Prostate gland (tissue), 2 donors: Measurements from ENCODE around the gene JAM2. TPM values are rescaled to one million over a fixed set of nuclear protein-coding genes. Genes with fewer than 3 reads are reported as not detected.

Source experiments
- DNase-seq: peaks from one replicate; pipeline ENCODE4 v3.0.0-alpha.2; 2019; ENCODE audit warnings: low spot score
- H3K27ac ChIP-seq, 2 donors: fragments of 200-600 bp; sonication (generic); 2 replicates each; pipeline ENCODE4 v1.5.1; 2017 to 2019
- H3K27me3 ChIP-seq: fragments of 200-600 bp; sonication (generic); replicated peaks from 2 replicates; pipeline ENCODE4 v1.5.1; 2019; ENCODE audit not compliant: insufficient read depth
- H3K36me3 ChIP-seq, 2 donors: fragments of 200-600 bp; sonication (generic); 1 replicate in 1 of 2; 2 replicates in 1 of 2; pipeline versions ENCODE4 v1.5.1 to v1.8.1; 2017 to 2019
- H3K4me1 ChIP-seq: fragments of 200-600 bp; sonication (generic); replicated peaks from 2 replicates; pipeline ENCODE4 v1.5.1; 2019
- H3K4me3 ChIP-seq, 2 donors: fragments of 200-600 bp; sonication (generic); 2 replicates each; pipeline ENCODE4 v1.5.1; 2017 to 2019
- H3K9me3 ChIP-seq: fragments of 200-600 bp; sonication (generic); 2 replicates; pipeline ENCODE4 v1.5.1; 2017
- CTCF ChIP-seq, 4 experiments: fragments of 200-600 bp in 2 of 4; fragments of 450-650 bp in 2 of 4; sonication (generic) in 2 of 4; IDR thresholded peaks; 1 replicate in 3 of 4; 2 replicates in 1 of 4; pipeline ENCODE4 v1.5.1; 2016 to 2019; ENCODE audit warnings: antibody characterized with exemption in 4 of 4, mild to moderate bottlenecking in 2 of 4, moderate library complexity in 2 of 4
- POLR2A ChIP-seq: fragments of 450-650 bp; IDR thresholded peaks from one replicate; pipeline ENCODE4 v1.6.1; 2016; ENCODE audit warnings: antibody characterized with exemption, mild to moderate bottlenecking
- POLR2AphosphoS5 ChIP-seq: sonication (generic); formaldehyde crosslinking; IDR thresholded peaks from one replicate; pipeline ENCODE4 v1.6.1; 2017; ENCODE audit warnings: antibody characterized with exemption
- WGBS: methylation state at CpG from one replicate; pipeline ENCODE4 v1.1.5; 2018; 5-methylcytosine and 5-hydroxymethylcytosine counted together
- intact Hi-C: fragments of 100-400 bp; cut with DNase I; formaldehyde crosslinking; loops from one replicate; pipeline ENCODE4 v1.14.2; 2022
- total RNA-seq, 2 donors: library from RNA; depleted of rRNA; stranded (reverse); fragments of >200 nt; gene quantifications; one replicate each; pipeline ENCODE4 v1.1.0, GENCODE V29; 2016

JAM2 gene
- total RNA-seq, 2 donors from 2014 or later = 8.2 to 66.6 TPM

DNA sequence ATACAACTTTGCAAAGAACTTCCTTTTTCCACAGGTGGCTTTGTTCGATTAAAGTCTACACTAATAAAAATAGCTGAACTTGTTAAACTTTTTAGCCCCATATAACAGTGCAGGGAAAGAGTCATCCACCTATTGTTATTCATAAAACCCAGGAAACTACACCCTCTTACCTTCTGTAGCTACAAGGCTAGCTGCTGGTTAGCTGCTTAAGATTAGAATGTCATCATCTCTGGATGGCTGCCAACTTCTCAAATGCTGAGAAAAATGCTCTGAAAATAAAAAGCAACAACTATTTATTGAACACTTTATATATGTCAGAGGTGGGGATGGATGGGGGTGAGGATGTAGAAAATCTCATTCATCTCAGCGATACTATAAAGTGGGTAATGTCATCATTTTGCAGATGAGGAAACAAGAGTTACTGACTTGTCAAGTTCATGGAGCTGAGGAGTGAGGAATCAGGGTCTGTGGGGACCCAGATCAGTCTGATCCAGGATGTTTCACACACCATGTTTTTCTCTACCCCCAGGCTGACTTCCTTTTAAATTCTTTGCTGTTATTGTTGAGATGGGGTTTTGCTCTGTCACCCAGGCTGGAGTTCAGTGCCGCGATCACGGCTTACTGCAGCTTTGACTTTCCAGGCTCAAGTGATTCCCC lies 78.6 kb downstream of the JAM2 start:
- Histone ChIP-seq H3K27me3 (no peaks in the 10 kb centered on the region), H3K9me3 (no peaks in the 10 kb centered on the region), H3K4me3 (no peak overlapping the region), H3K27ac (no peak overlapping the region), H3K36me3 (peaks cover 0 to 2% of the 10 kb centered on the region in 2 donors), H3K4me1 (no peaks in the 10 kb centered on the region)
- 76% methylated on average over 5 of the region's 5 CpGs for WGBS
- TF ChIP-seq CTCF (IDR thresholded peaks at IDR 0.05) = no peak
- TF ChIP-seq POLR2A = no peak
- TF ChIP-seq POLR2AphosphoS5 = no peak
- intact Hi-C loops = no loop called here
- no peak for DNase-seq

DNA sequence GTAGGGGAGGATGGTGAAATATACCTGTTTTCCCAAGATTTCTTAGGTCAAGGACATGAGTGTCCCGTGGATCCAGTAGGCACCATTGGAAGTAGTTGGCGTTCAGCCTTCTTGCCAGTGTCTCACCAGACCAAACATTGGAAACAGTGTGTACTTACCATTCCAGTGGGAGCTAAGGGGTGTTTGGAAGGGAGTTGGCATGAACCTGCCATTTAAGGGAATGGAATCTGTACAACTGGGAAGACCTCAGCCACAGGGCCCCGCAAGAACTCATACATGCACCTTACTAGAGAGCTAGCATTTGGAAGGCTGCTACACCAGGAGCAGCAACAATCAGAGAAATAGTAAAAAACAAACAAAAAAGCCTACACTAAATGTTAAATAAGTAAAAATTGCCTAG lies 82.9 kb downstream of the JAM2 start:
- H3K27ac ChIP-seq = no peak overlapping the region
- no peaks in the 10 kb centered on the region for H3K9me3 ChIP-seq

GRCh38 chr21:25722631-25723030 lies 83.6 kb downstream of the JAM2 start:
- H3K9me3 ChIP-seq = no peaks in the 10 kb centered on the region
- TF ChIP-seq POLR2AphosphoS5 (no peak), CTCF (IDR thresholded peaks at IDR 0.05) (no peak), POLR2A (no peak)
- peaks cover 0 to 5% of the 10 kb centered on the region in 2 donors for H3K36me3 ChIP-seq
- DNase-seq = no peak
- H3K27me3 ChIP-seq = no peaks in the 10 kb centered on the region
- no peak overlapping the region for H3K27ac ChIP-seq
- WGBS = 82% methylated on average over 3 of the region's 3 CpGs
- H3K4me3 ChIP-seq = no peak overlapping the region
- intact Hi-C loops = no loop called here
- no peaks in the 10 kb centered on the region for H3K4me1 ChIP-seq

More for the DNA sequence above, 82.9 kb downstream of the JAM2 start:
- TF ChIP-seq POLR2AphosphoS5 (no peak), POLR2A (no peak), CTCF (IDR thresholded peaks at IDR 0.05) (no peak)
- 75% methylated on average over 3 of the region's 3 CpGs for WGBS
- Histone ChIP-seq H3K4me3 (no peak overlapping the region), H3K27me3 (no peaks in the 10 kb centered on the region), H3K36me3 (peaks cover 0 to 5% of the 10 kb centered on the region in 2 donors), H3K4me1 (no peaks in the 10 kb centered on the region)
- no peak for DNase-seq
- intact Hi-C loops = no loop called here

DNA sequence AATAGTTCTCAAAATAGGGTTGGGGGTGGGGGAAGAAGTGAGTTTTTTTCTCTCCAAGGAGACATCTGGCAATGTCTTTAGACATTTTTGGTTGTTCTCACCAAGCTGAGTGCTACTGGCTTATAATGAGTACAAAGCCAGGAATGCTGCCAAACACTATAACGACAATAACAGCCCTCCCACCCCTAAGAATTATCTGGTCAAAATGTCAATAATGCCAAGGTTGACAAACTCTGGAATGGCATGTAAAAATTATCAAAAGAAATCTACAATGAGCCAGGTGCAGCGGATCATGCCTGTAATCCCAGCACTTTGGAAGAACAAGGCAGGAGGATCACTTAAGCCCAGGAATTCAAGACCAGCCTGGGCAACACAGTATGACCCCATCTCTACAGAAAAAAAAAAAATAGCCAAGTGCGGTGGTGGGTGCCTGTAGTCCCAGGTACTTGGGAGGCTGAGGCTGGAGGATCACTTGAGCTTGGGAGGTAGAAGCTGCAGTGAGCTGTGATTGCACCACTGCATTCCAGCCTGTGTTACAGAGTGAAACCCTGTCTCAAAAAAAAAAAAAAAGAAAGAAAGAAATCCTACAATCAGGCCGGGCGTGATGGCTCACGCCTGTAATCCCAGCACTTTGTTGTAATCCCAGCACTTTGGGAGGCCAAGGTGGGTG lies 93.2 kb downstream of the JAM2 start:
- no peak overlapping the region for H3K27ac ChIP-seq
- DNase-seq = no peak
- H3K9me3 ChIP-seq = no peaks in the 10 kb centered on the region
- TF ChIP-seq POLR2AphosphoS5 = no peak
- TF ChIP-seq CTCF (IDR thresholded peaks at IDR 0.05) = no peak
- no peak for TF ChIP-seq POLR2A
- no peak overlapping the region for H3K4me3 ChIP-seq
- no peaks in the 10 kb centered on the region for H3K36me3 ChIP-seq
- H3K27me3 ChIP-seq = no peaks in the 10 kb centered on the region
- 72% methylated on average over 6 of the region's 6 CpGs for WGBS
- H3K4me1 ChIP-seq = no peaks in the 10 kb centered on the region
- intact Hi-C loops = loop anchor here (10.0 kb wide), 1 partner anchor 443 kb away; the partner anchor contains the start of gene APP
